Tibial nerve (tissue), 4 donors: ENCODE measurements around the gene TMUB1.

Experiments
- CTCF ChIP-seq, 5 experiments: fragments of 200-600 bp in 3 of 5; fragments of 450-650 bp in 2 of 5; sonication (generic) in 3 of 5; IDR thresholded peaks; one replicate each; pipeline ENCODE4 v1.5.1; 2016 to 2019; ENCODE audit warnings: antibody characterized with exemption in 5 of 5, mild to moderate bottlenecking in 3 of 5, moderate library complexity in 2 of 5
- EP300 ChIP-seq, 2 donors: sonication (generic); formaldehyde crosslinking; IDR thresholded peaks; one replicate each; pipeline ENCODE4 v1.6.1; 2017; ENCODE audit warnings: antibody characterized with exemption in 2 of 2, mild to moderate bottlenecking in 1 of 2

GRCh38 chr7:151107882-151108281, 24.6 kb upstream of the TMUB1 start:
- no peak for TF ChIP-seq EP300 (IDR thresholded peaks at IDR 0.05)
- TF ChIP-seq CTCF (IDR thresholded peaks at IDR 0.05), result no peak
